HG03280 (cell line): ENCODE data around the gene C3orf52.

Source experiments
- ATAC-seq: cut with Tn5 transposase; IDR thresholded peaks from one replicate; pipeline ENCODE4 v1.9.1; 2021; ENCODE audit warnings: mild to moderate bottlenecking, moderate library complexity; ENCODE audit not compliant: unreplicated experiment

Gene C3orf52

GRCh38 chr3:112117841-112118571 lies 31.8 kb downstream of the C3orf52 start:
- no peak for ATAC-seq

- ATAC-seq, result no peak
Observed at GRCh38 chr3:112119962-112120836, 34.0 kb downstream of the C3orf52 start.

GRCh38 chr3:112121577-112122547 lies 35.7 kb downstream of the C3orf52 start:
- no peak for ATAC-seq

- ATAC-seq, result no peak
Observed at GRCh38 chr3:112122870-112123269, 36.7 kb downstream of the C3orf52 start.

- no peak for ATAC-seq
Observed at GRCh38 chr3:112123548-112123947, 37.4 kb downstream of the C3orf52 start.

GRCh38 chr3:112124907-112125607 lies 38.9 kb downstream of the C3orf52 start:
- ATAC-seq, result no peak

- no peak for ATAC-seq
Observed at GRCh38 chr3:112126511-112126911, 40.3 kb downstream of the C3orf52 start.

- no peak for ATAC-seq
Observed at GRCh38 chr3:112127522-112128494, 41.6 kb downstream of the C3orf52 start.

- ATAC-seq, result peak; percentile 65
Observed at GRCh38 chr3:112128843-112129727, 42.9 kb downstream of the C3orf52 start.

GRCh38 chr3:112129925-112130637 lies 43.9 kb downstream of the C3orf52 start:
- no peak for ATAC-seq

- no peak for ATAC-seq
Observed at GRCh38 chr3:112130638-112130993, 44.4 kb downstream of the C3orf52 start.

- no peak for ATAC-seq
Observed at GRCh38 chr3:112131111-112131510, 44.9 kb downstream of the C3orf52 start.

GRCh38 chr3:112132088-112132487 lies 45.9 kb downstream of the C3orf52 start:
- no peak for ATAC-seq

GRCh38 chr3:112132554-112132953 lies 46.4 kb downstream of the C3orf52 start:
- no peak for ATAC-seq

- peak; percentile 60 for ATAC-seq
Observed at GRCh38 chr3:112132975-112133448, 46.8 kb downstream of the C3orf52 start, which contains the start of gene GCSAM. GCSAM (minus strand) TSS chr3:112133248; CDS start chr3:112133120, 128 bp downstream.

- no peak for ATAC-seq
Observed at GRCh38 chr3:112133626-112134334, 47.6 kb downstream of the C3orf52 start.
